NCI-H345 treated with DMSO at 0.1 percent for 48 hours (cell line): ENCODE data around the gene FGD4.
"Not testable (repeated sequence)": the region's sequence is repeated elsewhere in the genome, so short reads cannot be mapped to it uniquely, and the experiment has no call there.

Experiments
- DNase-seq: peaks from one replicate; lab custom pipeline; 2025; ENCODE audit not compliant: unreplicated experiment; lab: John Stamatoyannopoulos, UW

The FGD4 gene

GRCh38 chr12:32516230-32516629 lies 116.9 kb downstream of the FGD4 start:
- no peak for DNase-seq

GRCh38 chr12:32517966-32518365 lies 118.6 kb downstream of the FGD4 start:
- no peak for DNase-seq

- DNase-seq = no peak
Measured at GRCh38 chr12:32519047-32519446, 119.7 kb downstream of the FGD4 start.

- no peak for DNase-seq
Measured at GRCh38 chr12:32522331-32523221, 123.2 kb downstream of the FGD4 start.

GRCh38 chr12:32525802-32526201 lies 126.4 kb downstream of the FGD4 start:
- not testable (repeated sequence) for DNase-seq

- DNase-seq = not testable (repeated sequence)
Measured at GRCh38 chr12:32526343-32526742, 127.0 kb downstream of the FGD4 start.

- DNase-seq = no peak
Measured at GRCh38 chr12:32532422-32532821, 133.1 kb downstream of the FGD4 start.

GRCh38 chr12:32532951-32533350 lies 133.6 kb downstream of the FGD4 start:
- peak; percentile 31 for DNase-seq

- not testable (repeated sequence) for DNase-seq
Measured at GRCh38 chr12:32533506-32533905, 134.1 kb downstream of the FGD4 start.

GRCh38 chr12:32533971-32534590 lies 134.7 kb downstream of the FGD4 start:
- DNase-seq = peak; percentile 18

GRCh38 chr12:32534698-32535097 lies 135.3 kb downstream of the FGD4 start:
- DNase-seq = no peak

- DNase-seq = peak; percentile 59
Measured at GRCh38 chr12:32535288-32535999, 136.1 kb downstream of the FGD4 start.

- DNase-seq = no peak
Measured at GRCh38 chr12:32536000-32536345, 136.6 kb downstream of the FGD4 start.

GRCh38 chr12:32541754-32542374 lies 142.5 kb downstream of the FGD4 start:
- DNase-seq = no peak

- no peak for DNase-seq
Measured at GRCh38 chr12:32542428-32543229, 143.3 kb downstream of the FGD4 start.

GRCh38 chr12:32544893-32545292 lies 145.5 kb downstream of the FGD4 start:
- no peak for DNase-seq

- no peak for DNase-seq
Measured at GRCh38 chr12:32545413-32545980, 146.1 kb downstream of the FGD4 start.

- no peak for DNase-seq
Measured at GRCh38 chr12:32546272-32546671, 146.9 kb downstream of the FGD4 start.

GRCh38 chr12:32548691-32549281 lies 149.4 kb downstream of the FGD4 start:
- DNase-seq = no peak

GRCh38 chr12:32549675-32550079 lies 150.3 kb downstream of the FGD4 start:
- DNase-seq = no peak
